Suprapubic skin (tissue), 4 donors: ENCODE results near the gene LYPD1. TPM values are rescaled to one million over a fixed set of nuclear protein-coding genes. Genes with fewer than 3 reads are reported as not detected.

Experiments
- DNase-seq, 2 donors: peaks; one replicate each; pipeline ENCODE4 v3.0.0-alpha.2; 2019; ENCODE audit warnings: low spot score in 2 of 2
- H3K27ac ChIP-seq: fragments of 200-600 bp; sonication (generic); one replicate; pipeline ENCODE4 v1.5.1; 2019
- H3K27me3 ChIP-seq: fragments of 200-600 bp; sonication (generic); one replicate; pipeline ENCODE4 v1.5.1; 2019
- H3K36me3 ChIP-seq: fragments of 200-600 bp; sonication (generic); one replicate; pipeline ENCODE4 v1.5.1; 2019
- H3K4me1 ChIP-seq: fragments of 200-600 bp; sonication (generic); one replicate; pipeline ENCODE4 v1.5.1; 2019
- H3K4me3 ChIP-seq: fragments of 200-600 bp; sonication (generic); one replicate; pipeline ENCODE4 v1.5.1; 2019; ENCODE audit warnings: mild to moderate bottlenecking
- H3K9me3 ChIP-seq: fragments of 200-600 bp; sonication (generic); one replicate; pipeline ENCODE4 v1.5.1; 2019
- CTCF ChIP-seq, 2 donors: fragments of 200-600 bp in 1 of 2; fragments of 450-650 bp in 1 of 2; sonication (generic) in 1 of 2; IDR thresholded peaks; one replicate each; pipeline ENCODE4 v1.5.1; 2016 to 2019; ENCODE audit warnings: antibody characterized with exemption in 2 of 2, mild to moderate bottlenecking in 1 of 2, moderate library complexity in 1 of 2
- EP300 ChIP-seq: sonication (generic); formaldehyde crosslinking; IDR thresholded peaks from one replicate; pipeline ENCODE4 v1.6.1; 2017; ENCODE audit warnings: antibody characterized with exemption
- POLR2A ChIP-seq, 2 donors: fragments of 450-650 bp; IDR thresholded peaks; one replicate each; pipeline ENCODE4 v1.6.1; 2017; ENCODE audit warnings: antibody characterized with exemption in 2 of 2, mild to moderate bottlenecking in 2 of 2, moderate library complexity in 2 of 2
- POLR2AphosphoS5 ChIP-seq, 3 donors: sonication (generic); formaldehyde crosslinking; IDR thresholded peaks; one replicate each; pipeline ENCODE4 v1.6.1; 2017; ENCODE audit warnings: antibody characterized with exemption in 3 of 3
- WGBS: methylation state at CpG from one replicate; pipeline ENCODE4 v1.1.5; 2018; 5-methylcytosine and 5-hydroxymethylcytosine counted together
- total RNA-seq, 4 donors: library from RNA; depleted of rRNA; stranded (reverse); fragments of >200 nt; gene quantifications; one replicate each; pipeline ENCODE4 v1.1.0, GENCODE V29; 2016

LYPD1 gene
- total RNA-seq, 4 donors from 2014 or later, result 0.34 TPM; not detected in 3

DNA sequence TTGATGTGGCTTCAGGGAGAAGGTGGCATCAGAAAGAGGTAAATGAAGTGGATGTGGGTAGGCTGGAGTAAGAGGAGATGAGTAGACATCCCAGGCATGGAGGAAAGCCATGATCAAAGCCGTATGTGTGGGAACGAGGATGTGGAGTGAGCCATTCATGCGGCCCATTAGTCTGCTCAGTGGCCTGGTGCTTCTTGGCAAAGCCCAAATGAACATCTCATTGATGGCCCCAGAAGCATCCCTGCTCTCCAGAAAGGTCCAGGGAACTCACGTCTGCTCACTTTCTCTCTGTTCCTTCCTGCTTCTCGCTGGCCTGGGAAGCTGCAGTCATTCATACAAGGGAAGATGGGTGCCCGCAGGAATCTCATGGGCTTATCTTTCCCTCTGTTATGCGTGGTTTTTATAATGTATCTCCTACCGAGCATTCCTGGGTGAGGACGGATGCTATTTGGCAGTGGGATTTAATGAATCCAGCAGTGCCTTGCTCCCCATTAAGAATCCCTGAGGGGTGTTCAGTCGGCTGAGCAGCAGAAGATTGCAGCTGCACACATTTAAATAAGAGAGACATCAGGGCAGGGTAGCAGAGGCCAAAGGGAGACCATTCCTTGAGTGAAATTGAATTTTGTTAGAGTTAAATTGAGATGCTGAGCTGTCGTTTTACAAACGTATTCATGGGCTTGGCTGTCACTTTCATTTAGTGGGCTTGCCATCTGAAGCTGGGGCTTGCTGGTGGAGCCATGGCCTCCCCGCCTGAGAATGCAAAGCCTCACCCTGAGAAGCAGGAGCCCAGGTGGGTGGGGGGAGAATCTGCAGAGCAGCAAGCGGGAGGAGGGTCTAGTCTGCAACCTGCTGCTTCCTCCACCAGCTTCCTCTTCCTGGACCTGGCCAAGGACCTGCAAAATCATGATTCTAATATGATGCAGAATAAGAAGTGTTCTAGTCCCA lies 64.5 kb downstream of the LYPD1 start:
- H3K27ac ChIP-seq, result no peak overlapping the region
- no peaks in the 10 kb centered on the region for H3K4me1 ChIP-seq
- no peak for DNase-seq
- H3K36me3 ChIP-seq, result no peaks in the 10 kb centered on the region
- H3K9me3 ChIP-seq, result no peaks in the 10 kb centered on the region
- WGBS, result 82% methylated on average over 14 of the region's 14 CpGs
- no peak overlapping the region for H3K4me3 ChIP-seq
- no peak for TF ChIP-seq CTCF (IDR thresholded peaks at IDR 0.05)
- TF ChIP-seq POLR2AphosphoS5 (IDR thresholded peaks at IDR 0.05), result no peak
- TF ChIP-seq POLR2A (IDR thresholded peaks at IDR 0.05), result no peak
- H3K27me3 ChIP-seq, result no peaks in the 10 kb centered on the region

DNA sequence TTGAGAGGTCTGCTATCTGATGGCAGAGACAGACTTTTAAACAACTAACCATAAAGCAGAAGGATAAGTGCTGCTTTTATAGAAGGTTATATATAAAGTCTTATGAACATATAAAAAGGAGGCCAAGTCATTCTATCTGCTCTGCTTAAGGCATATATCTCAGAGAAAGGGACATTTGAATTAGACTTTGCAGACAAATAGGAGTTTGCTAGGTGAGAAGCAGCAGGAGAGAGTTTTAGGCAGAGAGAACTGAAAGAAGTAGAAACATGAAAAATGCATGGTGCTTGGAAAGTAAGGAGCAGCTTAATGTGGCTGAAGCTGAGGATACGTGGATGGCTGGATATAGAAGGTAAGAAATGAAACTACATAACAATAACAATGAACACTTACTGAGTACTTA lies 65.4 kb downstream of the LYPD1 start:
- no peak overlapping the region for H3K27ac ChIP-seq
- H3K27me3 ChIP-seq, result no peaks in the 10 kb centered on the region
- H3K9me3 ChIP-seq, result no peaks in the 10 kb centered on the region
- H3K4me3 ChIP-seq, result no peak overlapping the region
- 93% methylated on average over 1 of the region's 1 CpG for WGBS
- DNase-seq, result no peak
- H3K36me3 ChIP-seq, result no peaks in the 10 kb centered on the region
- H3K4me1 ChIP-seq, result no peaks in the 10 kb centered on the region
- no peak for TF ChIP-seq EP300
- no peak for TF ChIP-seq POLR2A (IDR thresholded peaks at IDR 0.05)
- no peak for TF ChIP-seq CTCF (IDR thresholded peaks at IDR 0.05)
- TF ChIP-seq POLR2AphosphoS5 (IDR thresholded peaks at IDR 0.05), result no peak

DNA sequence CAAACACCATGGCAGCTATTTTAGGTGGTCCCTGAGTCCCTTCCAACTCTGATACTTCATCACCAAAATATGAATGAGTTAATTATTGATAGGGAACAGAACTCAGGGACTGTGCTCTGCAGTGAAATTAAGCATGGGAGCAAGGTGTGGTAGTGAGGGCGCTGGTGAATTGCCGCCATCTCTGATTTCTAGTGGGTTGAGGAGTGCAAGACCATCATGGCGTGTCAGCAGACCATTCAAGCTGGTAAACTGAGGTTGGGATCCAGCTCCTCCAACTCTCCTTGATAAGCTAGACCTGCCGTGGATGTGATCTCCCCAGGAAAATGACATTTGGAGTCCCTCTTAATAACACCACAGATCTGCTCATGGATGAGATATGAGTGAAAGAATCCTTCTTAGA lies 70.4 kb downstream of the LYPD1 start:
- Histone ChIP-seq H3K4me1 (no peaks in the 10 kb centered on the region), H3K27ac (no peak overlapping the region), H3K4me3 (no peak overlapping the region), H3K9me3 (no peaks in the 10 kb centered on the region), H3K27me3 (no peaks in the 10 kb centered on the region), H3K36me3 (no peaks in the 10 kb centered on the region)
- DNase-seq, result no peak
- WGBS, result 91% methylated on average over 4 of the region's 4 CpGs
- TF ChIP-seq POLR2A (IDR thresholded peaks at IDR 0.05) (no peak), POLR2AphosphoS5 (IDR thresholded peaks at IDR 0.05) (no peak), CTCF (IDR thresholded peaks at IDR 0.05) (no peak), EP300 (no peak)

- Histone ChIP-seq H3K4me3 (no peak overlapping the region), H3K9me3 (no peaks in the 10 kb centered on the region), H3K36me3 (no peaks in the 10 kb centered on the region), H3K27ac (no peak overlapping the region), H3K4me1 (no peaks in the 10 kb centered on the region), H3K27me3 (no peaks in the 10 kb centered on the region)
- TF ChIP-seq EP300 (no peak), POLR2AphosphoS5 (IDR thresholded peaks at IDR 0.05) (no peak), POLR2A (IDR thresholded peaks at IDR 0.05) (no peak), CTCF (IDR thresholded peaks at IDR 0.05) (no peak)
- 82% methylated on average over 3 of the region's 3 CpGs for WGBS
- no peak for DNase-seq
Observed at GRCh38 chr2:132598536-132598935, 71.5 kb downstream of the LYPD1 start.

DNA sequence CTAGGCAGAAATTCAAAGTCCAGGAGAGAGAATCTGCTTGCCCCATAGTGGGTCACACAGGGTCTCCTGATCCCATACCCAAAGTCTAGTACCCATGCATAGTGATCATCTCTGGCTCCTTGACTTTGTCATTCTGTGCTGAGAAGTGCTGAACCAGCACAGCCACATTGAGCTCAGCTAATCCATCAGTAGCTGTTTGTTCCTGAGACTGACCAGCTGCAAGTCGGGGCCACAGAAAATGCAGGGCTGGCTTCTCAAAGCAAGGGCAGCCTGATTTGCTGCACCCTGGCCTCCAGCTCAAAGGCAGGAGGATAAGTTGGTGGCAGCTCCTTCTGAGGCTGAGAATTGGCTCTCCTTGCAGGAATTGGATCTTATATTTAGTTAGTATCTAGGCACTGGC lies 72.2 kb downstream of the LYPD1 start:
- H3K4me1 ChIP-seq, result no peaks in the 10 kb centered on the region
- H3K9me3 ChIP-seq, result no peaks in the 10 kb centered on the region
- no peak for DNase-seq
- no peak overlapping the region for H3K27ac ChIP-seq
- WGBS, result no CpG with 5 or more reads among the region's 1 CpG
- no peaks in the 10 kb centered on the region for H3K36me3 ChIP-seq
- TF ChIP-seq EP300, result no peak
- no peak for TF ChIP-seq POLR2AphosphoS5 (IDR thresholded peaks at IDR 0.05)
- TF ChIP-seq CTCF (IDR thresholded peaks at IDR 0.05), result no peak
- no peak for TF ChIP-seq POLR2A (IDR thresholded peaks at IDR 0.05)
- H3K4me3 ChIP-seq, result no peak overlapping the region
- H3K27me3 ChIP-seq, result no peaks in the 10 kb centered on the region
